Breast epithelium (tissue), 4 donors: ENCODE measurements around the gene POU6F1. TPM values are rescaled to one million over a fixed set of nuclear protein-coding genes. Genes with fewer than 3 reads are reported as not detected.

Experiments used
- DNase-seq, 2 donors: peaks; one replicate each; pipeline ENCODE4 v3.0.0-alpha.2; 2019; ENCODE audit warnings: low spot score in 2 of 2
- H3K27ac ChIP-seq, 2 donors: fragments of 200-600 bp; sonication (generic) in 1 of 2; one replicate each; pipeline ENCODE4 v1.5.1; 2016 to 2019; ENCODE audit warnings: mild to moderate bottlenecking in 1 of 2
- H3K27me3 ChIP-seq, 2 donors: fragments of 200-600 bp; sonication (generic) in 1 of 2; one replicate each; pipeline versions ENCODE4 v1.5.1 to v1.6.0; 2017 to 2019; ENCODE audit warnings: control low read depth in 1 of 2, mild to moderate bottlenecking in 1 of 2
- H3K36me3 ChIP-seq: fragments of 200-600 bp; one replicate; pipeline ENCODE4 v1.5.1; 2019
- H3K4me1 ChIP-seq, 2 donors: fragments of 200-600 bp; sonication (generic); one replicate each; pipeline ENCODE4 v1.5.1; 2016 to 2019; ENCODE audit warnings: control low read depth in 1 of 2
- H3K4me3 ChIP-seq, 3 donors: fragments of 200-600 bp; sonication (generic); 1 replicate in 2 of 3; 2 replicates in 1 of 3; pipeline ENCODE4 v1.5.1; 2016 to 2019; ENCODE audit warnings: mild to moderate bottlenecking in 3 of 3, moderate library complexity in 2 of 3
- H3K9me3 ChIP-seq, 2 donors: fragments of 200-600 bp; sonication (generic) in 1 of 2; one replicate each; pipeline ENCODE4 v1.5.1; 2016 to 2019; ENCODE audit warnings: control low read depth in 1 of 2
- POLR2A ChIP-seq: fragments of 450-650 bp; IDR thresholded peaks from one replicate; pipeline ENCODE4 v1.6.1; 2016; ENCODE audit warnings: antibody characterized with exemption, mild to moderate bottlenecking, moderate library complexity
- POLR2AphosphoS5 ChIP-seq, 3 donors: sonication (generic); formaldehyde crosslinking; IDR thresholded peaks; one replicate each; pipeline ENCODE4 v1.6.1; 2017; ENCODE audit warnings: antibody characterized with exemption in 3 of 3
- intact Hi-C: fragments of 100-400 bp; cut with DNase I; formaldehyde crosslinking; loops from one replicate; pipeline ENCODE4 v1.15.1; 2023; ENCODE audit warnings: low total_unique reads
- total RNA-seq, 3 donors: library from RNA; depleted of rRNA; stranded (reverse); fragments of >200 nt; gene quantifications; one replicate each; pipeline ENCODE4 v1.1.0, GENCODE V29; 2016
- TF ChIP-seq, protein P1 (sequence below), 3 donors: fragments of 450-650 bp; IDR thresholded peaks; one replicate each; pipeline ENCODE4 v1.5.1; 2016 to 2017; ENCODE audit warnings: antibody characterized with exemption in 3 of 3, mild to moderate bottlenecking in 3 of 3, moderate library complexity in 3 of 3

POU6F1 gene
- total RNA-seq, 3 donors from 2014 or later: 10.5 to 23.3 (median 15.2) TPM

DNA sequence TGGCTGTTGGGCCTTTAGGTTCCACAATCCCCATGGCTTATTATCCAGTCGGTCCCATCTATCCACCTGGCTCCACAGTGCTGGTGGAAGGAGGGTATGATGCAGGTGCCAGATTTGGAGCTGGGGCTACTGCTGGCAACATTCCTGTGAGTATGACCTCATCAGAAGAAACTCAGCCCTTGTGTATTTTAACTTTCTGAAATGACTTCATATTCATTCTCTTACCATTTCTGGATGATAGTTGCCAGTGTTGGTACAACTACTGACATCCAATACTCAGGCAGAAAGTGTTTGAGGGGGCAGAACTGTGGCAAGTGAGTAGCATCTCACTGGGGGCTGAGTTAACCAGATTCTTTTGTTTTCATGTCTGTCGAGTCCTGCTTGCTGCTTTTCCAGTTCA, 23.1 kb upstream of the POU6F1 start:
- no peak for DNase-seq
- H3K36me3 ChIP-seq: peaks cover 5% of the 10 kb centered on the region
- H3K9me3 ChIP-seq: no peaks in the 10 kb centered on the region
- intact Hi-C loops: no loop called here
- H3K4me3 ChIP-seq: no peak overlapping the region
- H3K27me3 ChIP-seq: no peaks in the 10 kb centered on the region
- peaks cover 0 to 15% of the 10 kb centered on the region in 2 donors for H3K4me1 ChIP-seq
- TF ChIP-seq, protein P1, sequence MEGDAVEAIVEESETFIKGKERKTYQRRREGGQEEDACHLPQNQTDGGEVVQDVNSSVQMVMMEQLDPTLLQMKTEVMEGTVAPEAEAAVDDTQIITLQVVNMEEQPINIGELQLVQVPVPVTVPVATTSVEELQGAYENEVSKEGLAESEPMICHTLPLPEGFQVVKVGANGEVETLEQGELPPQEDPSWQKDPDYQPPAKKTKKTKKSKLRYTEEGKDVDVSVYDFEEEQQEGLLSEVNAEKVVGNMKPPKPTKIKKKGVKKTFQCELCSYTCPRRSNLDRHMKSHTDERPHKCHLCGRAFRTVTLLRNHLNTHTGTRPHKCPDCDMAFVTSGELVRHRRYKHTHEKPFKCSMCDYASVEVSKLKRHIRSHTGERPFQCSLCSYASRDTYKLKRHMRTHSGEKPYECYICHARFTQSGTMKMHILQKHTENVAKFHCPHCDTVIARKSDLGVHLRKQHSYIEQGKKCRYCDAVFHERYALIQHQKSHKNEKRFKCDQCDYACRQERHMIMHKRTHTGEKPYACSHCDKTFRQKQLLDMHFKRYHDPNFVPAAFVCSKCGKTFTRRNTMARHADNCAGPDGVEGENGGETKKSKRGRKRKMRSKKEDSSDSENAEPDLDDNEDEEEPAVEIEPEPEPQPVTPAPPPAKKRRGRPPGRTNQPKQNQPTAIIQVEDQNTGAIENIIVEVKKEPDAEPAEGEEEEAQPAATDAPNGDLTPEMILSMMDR (IDR thresholded peaks at IDR 0.05): no peak
- no peak for TF ChIP-seq POLR2AphosphoS5 (IDR thresholded peaks at IDR 0.05)
- TF ChIP-seq POLR2A: no peak
- H3K27ac ChIP-seq: peak overlapping the region; percentile 15 to 42

DNA sequence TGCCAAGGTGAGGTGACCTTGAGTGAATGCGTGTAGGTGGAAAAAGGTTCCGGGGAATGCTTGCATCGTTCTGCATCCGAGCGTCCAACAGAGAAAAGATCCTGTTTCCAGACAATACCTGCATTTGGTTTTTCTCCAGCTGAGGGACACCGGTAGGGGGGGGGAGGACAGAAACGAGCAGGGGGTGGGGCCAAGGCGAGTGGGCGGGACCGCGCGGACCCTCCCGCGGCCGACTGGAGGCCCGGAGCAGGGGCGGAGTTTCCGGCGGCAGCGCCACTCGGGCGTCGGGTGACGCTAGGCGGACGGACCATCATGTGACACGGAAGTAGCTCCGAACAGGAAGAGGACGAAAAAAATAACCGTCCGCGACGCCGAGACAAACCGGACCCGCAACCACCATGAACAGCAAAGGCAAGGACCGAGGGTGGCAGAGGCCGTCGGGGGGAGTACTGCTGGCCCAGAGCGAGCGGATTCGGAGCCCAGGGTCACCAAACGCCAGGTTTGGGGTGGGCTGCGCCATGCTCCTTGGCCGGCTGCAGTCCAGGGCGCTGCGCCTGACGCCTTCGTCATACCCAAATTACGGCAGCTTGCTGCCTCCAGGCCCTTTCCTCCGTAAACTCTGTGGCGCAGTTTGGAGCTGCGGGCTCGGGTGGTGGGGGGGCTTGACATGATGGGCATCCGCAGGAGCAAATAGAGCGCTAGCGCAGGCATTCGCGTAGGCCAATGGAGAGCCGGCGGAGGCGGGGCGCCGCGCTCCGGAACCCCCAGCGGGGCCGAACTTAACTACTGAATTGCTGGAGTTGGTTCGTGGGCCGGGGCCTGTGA, 20.9 kb upstream of the POU6F1 start, which contains the start of gene DAZAP2:
TSS of gene DAZAP2 (plus strand) at position 317 of the 825 bp plus-strand sequence. CDS start at position 399, 82 bp downstream.
- peak; percentile 95 to 97 for DNase-seq
- peaks cover 0 to 15% of the 10 kb centered on the region in 2 donors for H3K4me1 ChIP-seq
- H3K36me3 ChIP-seq: peaks cover 5% of the 10 kb centered on the region
- H3K27me3 ChIP-seq: no peaks in the 10 kb centered on the region
- no peaks in the 10 kb centered on the region for H3K9me3 ChIP-seq
- H3K27ac ChIP-seq: peak within 1 kb of the TSS; percentile 99 to 100
- peak; percentile 96 for TF ChIP-seq POLR2A
- TF ChIP-seq, protein P1 (IDR thresholded peaks at IDR 0.05): peak in 2 of 3 donors; percentile 12 to 35
- peak; percentile 95 to 99 (median 98) for TF ChIP-seq POLR2AphosphoS5 (IDR thresholded peaks at IDR 0.05)
- intact Hi-C loops: loop anchor here (2.0 kb wide), 1 partner anchor 184 kb away; no protein-coding TSS in a partner anchor
- peak within 1 kb of the TSS; percentile 70 to 99 (median 92) for H3K4me3 ChIP-seq

DNA sequence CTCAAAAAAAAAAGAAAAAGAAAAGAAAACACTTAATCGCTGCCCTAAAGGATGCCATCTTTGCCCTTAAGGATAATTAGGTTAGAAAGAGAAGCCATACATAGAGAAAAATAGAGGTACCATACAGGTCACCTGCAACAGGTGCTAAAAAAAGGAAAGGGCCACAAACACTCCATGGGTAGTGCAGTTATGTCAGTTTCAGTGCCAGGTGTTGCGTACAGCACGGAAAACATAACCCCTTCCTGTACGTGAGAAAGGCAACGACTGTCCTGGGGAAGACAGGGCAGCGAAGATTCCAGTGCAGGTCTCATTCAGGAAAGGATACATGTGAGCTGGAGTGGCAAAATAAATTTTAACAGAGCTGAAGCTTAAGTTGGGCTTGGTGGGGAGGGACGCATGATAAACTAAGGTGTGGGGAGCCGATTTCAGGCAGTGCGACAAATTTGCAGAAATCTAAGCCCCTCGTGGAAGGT, 20.2 kb upstream of the POU6F1 start:
- Histone ChIP-seq H3K4me1 (peaks cover 0 to 15% of the 10 kb centered on the region in 2 donors), H3K27ac (peak overlapping the region; percentile 99 to 100), H3K36me3 (peaks cover 5% of the 10 kb centered on the region), H3K9me3 (no peaks in the 10 kb centered on the region), H3K27me3 (no peaks in the 10 kb centered on the region), H3K4me3 (peak overlapping the region; percentile 70 to 99 (median 92))
- no peak for TF ChIP-seq POLR2A
- TF ChIP-seq, protein P1 (IDR thresholded peaks at IDR 0.05): no peak
- DNase-seq: peak in 1 of 2 donors; percentile 56
- intact Hi-C loops: loop anchor here (2.0 kb wide), 1 partner anchor 183 kb away; no protein-coding TSS in a partner anchor

DNA sequence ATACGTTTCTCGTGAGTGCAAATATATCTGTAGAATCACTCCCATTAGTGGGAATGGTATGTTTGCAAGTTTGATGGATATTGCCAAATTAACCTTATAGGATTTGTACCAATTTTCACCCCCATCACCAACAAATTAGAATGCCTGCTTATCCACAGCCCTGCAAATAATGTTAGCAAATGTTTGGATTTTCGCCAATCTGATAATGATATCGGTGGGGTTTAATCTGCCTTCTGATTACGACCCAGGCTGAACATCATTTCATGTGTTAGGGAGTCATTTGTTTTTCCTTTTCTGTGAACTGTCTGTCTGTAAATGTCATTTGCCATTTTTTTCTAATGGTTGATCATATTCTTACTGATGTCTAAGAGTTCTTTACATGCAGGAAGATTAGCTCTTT, 16.7 kb upstream of the POU6F1 start:
- Histone ChIP-seq H3K9me3 (no peaks in the 10 kb centered on the region), H3K4me3 (no peak overlapping the region), H3K27ac (no peak overlapping the region), H3K36me3 (no peaks in the 10 kb centered on the region), H3K4me1 (no peaks in the 10 kb centered on the region), H3K27me3 (no peaks in the 10 kb centered on the region)
- no peak for DNase-seq
- TF ChIP-seq POLR2A: no peak
- TF ChIP-seq, protein P1 (IDR thresholded peaks at IDR 0.05): no peak
- no peak for TF ChIP-seq POLR2AphosphoS5 (IDR thresholded peaks at IDR 0.05)
- intact Hi-C loops: no loop called here

DNA sequence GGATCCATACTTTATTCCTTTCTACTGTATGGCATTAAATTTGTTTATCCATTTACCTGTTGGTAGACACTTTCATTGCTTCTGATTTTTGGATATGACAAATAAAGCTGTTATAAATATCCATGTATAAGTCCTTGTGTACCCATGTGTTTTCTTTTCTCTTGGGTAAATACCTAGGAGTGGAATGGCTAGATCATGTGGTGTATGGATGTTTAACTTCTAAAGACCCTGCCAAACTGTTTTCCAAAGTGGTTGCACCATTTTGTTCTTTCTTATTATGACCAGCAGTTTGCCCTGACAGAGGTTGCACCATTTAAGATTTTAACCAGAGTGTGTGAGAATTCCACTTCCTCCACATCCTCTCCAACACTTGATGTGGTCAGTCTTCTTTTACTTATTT, 14.8 kb upstream of the POU6F1 start:
- Histone ChIP-seq H3K4me1 (no peaks in the 10 kb centered on the region), H3K9me3 (no peaks in the 10 kb centered on the region), H3K27ac (no peak overlapping the region), H3K27me3 (no peaks in the 10 kb centered on the region), H3K4me3 (no peak overlapping the region), H3K36me3 (no peaks in the 10 kb centered on the region)
- DNase-seq: no peak
- TF ChIP-seq POLR2A: no peak
- TF ChIP-seq POLR2AphosphoS5 (IDR thresholded peaks at IDR 0.05): no peak
- TF ChIP-seq, protein P1 (IDR thresholded peaks at IDR 0.05): no peak
- intact Hi-C loops: no loop called here
